GM12891 (cell line): ENCODE measurements around the gene PYGL.

Experiments used
- DNase-seq: peaks from one replicate; pipeline ENCODE4 v3.0.0; 2011; ENCODE audit warnings: low spot score; ENCODE audit not compliant: insufficient read length
- FAIRE-seq: peaks from 2 replicates; lab custom pipeline; 2011; peaks lifted over from hg19 to GRCh38; lab: Jason Lieb, UNC
- PAX5 ChIP-seq: IDR thresholded peaks from 2 replicates; pipeline ENCODE4 v1.6.1; 2011; ENCODE audit warnings: low read length, moderate library complexity, mild to moderate bottlenecking; ENCODE audit not compliant: insufficient read depth, severe bottlenecking
- POLR2A ChIP-seq: IDR thresholded peaks from 2 replicates; pipeline ENCODE4 v1.6.1; 2011; ENCODE audit warnings: low read depth, low read length, control low read depth
- POLR2AphosphoS5 ChIP-seq: IDR thresholded peaks from 2 replicates; pipeline ENCODE4 v1.6.1; 2011; ENCODE audit warnings: low read depth, low read length, control low read depth
- POU2F2 ChIP-seq: IDR thresholded peaks from 2 replicates; pipeline ENCODE4 v1.6.1; 2011; ENCODE audit warnings: low read depth, mild to moderate bottlenecking, control low read depth, low read length, moderate library complexity
- SPI1 ChIP-seq: IDR thresholded peaks from 2 replicates; pipeline ENCODE4 v1.6.1; 2011; ENCODE audit warnings: low read depth, low read length, control low read depth
- TAF1 ChIP-seq: IDR thresholded peaks from 2 replicates; pipeline ENCODE4 v1.6.1; 2011; ENCODE audit warnings: low read depth, low read length, control low read depth

Gene PYGL

DNA sequence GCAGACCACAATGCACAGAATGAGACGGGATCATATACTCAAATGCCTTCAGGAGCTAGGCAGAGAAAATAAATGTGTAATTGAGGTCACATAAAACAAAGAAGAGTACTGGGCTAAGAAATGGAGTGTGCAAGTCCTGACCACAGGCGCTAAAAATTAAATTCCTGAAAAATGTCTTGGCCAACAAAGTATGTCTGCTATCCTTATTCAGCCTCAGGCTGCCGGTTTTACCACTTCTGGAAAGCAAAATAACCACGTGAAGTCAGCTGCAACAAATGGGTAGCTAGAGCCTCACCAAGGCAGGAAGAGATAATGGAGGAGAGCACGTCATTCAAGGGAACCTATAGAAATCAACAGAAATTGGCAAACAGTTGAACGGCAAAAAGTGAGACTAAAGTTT, 3.1 kb downstream of the PYGL start:
- TF ChIP-seq POLR2AphosphoS5 (no peak), POU2F2 (no peak), POLR2A (no peak), PAX5 (no peak), SPI1 (no peak), TAF1 (no peak)
- no peak for DNase-seq
- no peak for FAIRE-seq

DNA sequence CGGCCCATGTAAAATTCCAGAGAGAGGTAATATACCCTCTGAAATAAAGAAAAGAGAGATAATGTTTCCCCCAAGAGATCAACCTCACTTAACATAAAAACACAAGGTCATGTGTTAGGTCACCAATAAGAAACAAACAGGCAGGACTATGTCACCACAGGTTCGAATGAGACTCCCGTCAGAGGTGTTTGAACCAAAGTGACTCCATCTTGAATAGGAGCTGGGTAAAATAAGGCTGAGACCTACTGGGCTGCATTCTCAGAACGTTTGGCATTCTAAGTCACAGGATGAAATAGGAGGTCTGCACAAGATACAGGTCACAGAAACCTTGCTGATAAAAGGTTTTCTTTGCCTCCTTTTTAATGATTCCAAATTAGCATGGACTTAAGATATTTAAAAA, 6.5 kb downstream of the PYGL start:
- TF ChIP-seq POU2F2 (no peak), TAF1 (no peak), POLR2A (no peak), SPI1 (no peak), PAX5 (no peak), POLR2AphosphoS5 (no peak)
- no peak for FAIRE-seq
- no peak for DNase-seq

DNA sequence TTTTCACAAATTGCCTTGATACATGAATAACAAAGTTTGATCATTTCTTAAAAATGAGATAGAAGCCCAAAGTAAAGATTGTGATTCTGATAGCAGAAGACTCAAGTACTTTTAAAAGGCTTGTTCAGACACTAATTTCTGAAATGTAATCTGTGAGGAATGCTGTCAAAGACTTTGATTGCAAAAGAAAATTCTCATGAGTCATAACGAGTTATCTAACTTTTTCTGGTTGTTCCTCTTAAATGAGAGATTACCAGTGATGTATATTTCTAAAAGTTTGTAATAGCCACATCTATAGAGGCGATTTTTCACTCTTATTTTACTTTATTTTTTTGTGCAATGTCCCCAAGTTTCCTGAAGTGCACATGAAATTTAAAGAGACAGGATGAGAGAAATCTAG, 7.0 kb downstream of the PYGL start:
- no peak for TF ChIP-seq POU2F2
- TF ChIP-seq POLR2A, result no peak
- no peak for TF ChIP-seq POLR2AphosphoS5
- TF ChIP-seq PAX5, result no peak
- TF ChIP-seq TAF1, result no peak
- TF ChIP-seq SPI1, result no peak
- no peak for FAIRE-seq
- no peak for DNase-seq

DNA sequence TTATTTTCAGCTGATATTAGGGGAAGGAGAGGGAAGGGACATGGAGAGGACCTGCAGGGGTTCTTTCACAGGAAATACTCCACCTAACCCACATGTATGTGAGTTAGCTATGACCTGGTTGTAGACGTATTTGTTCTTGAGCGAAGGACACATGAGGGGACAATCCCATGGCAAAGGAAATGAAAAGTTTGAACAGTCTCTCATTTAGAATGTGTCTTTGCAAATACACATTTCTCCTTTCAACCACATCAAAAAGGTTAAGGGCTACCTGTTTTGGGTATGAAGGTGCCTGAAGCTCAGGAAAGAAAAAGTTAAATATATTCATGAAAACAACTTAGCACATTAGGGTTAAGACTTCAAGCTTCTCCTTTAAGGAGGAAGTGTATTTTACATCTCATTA, 7.4 kb downstream of the PYGL start:
- TF ChIP-seq TAF1, result no peak
- TF ChIP-seq POU2F2, result no peak
- TF ChIP-seq PAX5, result no peak
- no peak for TF ChIP-seq POLR2AphosphoS5
- no peak for TF ChIP-seq SPI1
- TF ChIP-seq POLR2A, result no peak
- DNase-seq, result no peak
- no peak for FAIRE-seq

DNA sequence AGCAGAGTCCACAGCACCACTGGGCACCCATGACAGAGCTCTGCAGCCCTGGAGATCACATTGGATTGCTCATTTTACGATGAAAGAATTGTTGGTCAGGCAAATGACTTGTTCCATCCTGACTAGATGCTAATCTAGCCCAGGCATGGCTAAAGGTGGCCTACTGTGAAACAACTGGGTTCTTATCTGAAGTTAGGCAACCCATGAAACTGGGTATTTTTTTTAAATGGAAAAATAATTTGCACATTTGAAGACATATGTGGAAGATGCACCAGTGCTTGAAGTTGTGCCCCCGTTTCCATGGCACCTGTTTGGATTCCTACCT, 8.3 kb downstream of the PYGL start:
- TF ChIP-seq POLR2A (no peak), POLR2AphosphoS5 (no peak), SPI1 (no peak), PAX5 (no peak), POU2F2 (no peak), TAF1 (no peak)
- DNase-seq, result no peak
- FAIRE-seq, result no peak

DNA sequence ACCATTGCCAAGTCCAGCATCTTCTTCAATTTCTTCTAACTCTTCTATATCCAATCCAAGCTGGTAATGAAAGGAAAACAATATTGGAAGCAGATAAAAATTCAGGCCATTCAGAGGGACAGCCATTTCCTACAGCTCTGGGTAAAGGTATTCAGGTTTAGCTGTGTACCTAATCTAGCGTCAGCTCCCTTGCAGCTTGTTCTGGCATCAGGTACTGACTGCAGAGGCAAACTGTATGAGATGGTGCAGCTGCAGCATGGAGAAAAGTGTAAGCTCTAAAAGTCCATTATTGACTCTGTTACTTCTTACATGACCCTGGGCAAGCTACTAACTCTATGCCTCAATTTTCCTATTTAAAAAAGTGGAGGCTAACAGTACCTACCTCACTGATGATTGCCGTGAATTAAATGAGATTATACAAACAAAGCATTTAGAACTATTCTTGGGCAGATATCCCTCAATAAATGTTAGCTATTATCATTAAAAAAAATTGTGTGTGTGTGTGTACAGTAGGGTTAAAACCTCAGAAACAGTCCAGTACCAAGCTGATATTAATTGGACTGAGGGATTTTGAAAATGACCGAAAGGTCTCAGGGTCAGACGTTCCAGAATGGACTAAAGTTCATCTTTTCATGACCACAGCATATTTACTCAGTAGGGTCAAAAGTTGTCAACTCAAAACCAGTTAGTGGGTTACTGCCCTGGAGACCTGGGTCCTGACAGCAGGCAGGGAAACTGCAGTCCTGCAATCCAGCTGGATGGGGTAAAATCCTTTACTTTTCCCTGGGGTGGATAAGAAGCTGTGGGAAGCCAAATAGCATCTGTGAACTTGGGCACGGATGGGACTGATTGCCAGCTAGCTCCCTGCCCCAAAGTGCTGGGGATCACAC, 8.9 kb downstream of the PYGL start:
- TF ChIP-seq SPI1 (no peak), PAX5 (no peak), POLR2AphosphoS5 (no peak), TAF1 (no peak), POLR2A (no peak), POU2F2 (no peak)
- FAIRE-seq, result no peak
- no peak for DNase-seq

DNA sequence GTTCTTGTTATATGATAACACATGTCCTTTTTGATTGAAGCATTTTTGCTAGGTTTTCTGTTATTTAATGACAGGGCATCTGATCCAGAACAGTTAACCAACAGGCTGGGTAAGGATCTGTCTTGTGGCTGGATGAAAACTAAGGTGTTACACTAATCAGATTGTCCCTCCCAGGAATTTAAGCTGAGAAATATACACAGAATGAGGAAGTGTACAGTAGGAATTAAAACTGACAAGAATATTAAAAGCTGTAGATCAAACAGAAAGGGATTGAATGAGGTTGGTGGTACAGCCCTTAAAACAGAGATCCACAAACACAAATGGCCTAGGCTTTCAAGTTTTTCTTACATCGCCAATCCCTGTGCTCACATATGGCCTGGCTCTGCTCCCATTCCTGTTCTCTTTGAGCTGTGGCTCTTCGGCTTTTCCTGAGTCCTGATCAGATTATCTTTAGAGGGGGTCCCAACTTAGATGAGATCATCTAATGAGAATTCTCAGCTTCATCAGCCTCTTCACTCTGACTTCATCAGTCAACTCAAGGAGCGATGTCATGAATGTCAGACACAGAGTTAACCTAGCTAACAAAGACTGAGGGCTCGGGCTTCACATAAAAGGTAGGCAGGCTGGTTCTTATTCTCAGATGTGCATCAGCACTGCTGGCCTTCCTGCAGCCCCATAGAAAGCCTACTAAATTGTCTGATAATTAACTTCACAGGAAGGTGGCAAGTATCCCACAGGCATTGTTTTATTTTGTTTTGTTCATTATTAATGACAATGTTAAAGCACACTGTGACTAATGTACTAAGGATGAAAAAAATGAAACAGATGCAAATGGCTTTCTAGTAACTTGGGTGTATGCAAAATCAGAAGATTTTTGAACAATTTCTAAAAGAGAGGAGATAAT, 11.4 kb downstream of the PYGL start:
- no peak for TF ChIP-seq PAX5
- no peak for TF ChIP-seq TAF1
- TF ChIP-seq SPI1, result no peak
- DNase-seq (no peak), FAIRE-seq (no peak)

DNA sequence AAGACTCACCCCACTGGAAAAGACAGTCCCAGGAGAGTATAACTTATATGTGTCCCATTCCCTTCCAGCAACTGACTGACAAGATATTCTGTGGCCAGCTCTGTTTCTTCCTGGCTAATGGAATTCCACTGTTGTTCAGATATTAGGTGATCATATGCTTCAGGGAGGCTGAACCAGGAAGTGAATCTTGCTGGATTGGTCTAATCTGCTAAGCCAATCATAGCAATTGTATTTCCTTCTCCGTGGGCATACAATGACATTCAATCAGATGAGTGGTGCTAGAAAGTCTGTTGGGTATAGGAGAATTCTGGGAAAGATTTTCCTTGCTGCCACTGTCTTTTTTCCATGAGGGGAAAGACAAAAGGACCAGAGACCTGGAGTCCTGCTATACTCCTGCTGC, 12.1 kb downstream of the PYGL start:
- TF ChIP-seq POU2F2 (no peak), POLR2A (no peak), TAF1 (no peak), SPI1 (no peak), PAX5 (no peak), POLR2AphosphoS5 (no peak)
- FAIRE-seq (no peak), DNase-seq (no peak)

DNA sequence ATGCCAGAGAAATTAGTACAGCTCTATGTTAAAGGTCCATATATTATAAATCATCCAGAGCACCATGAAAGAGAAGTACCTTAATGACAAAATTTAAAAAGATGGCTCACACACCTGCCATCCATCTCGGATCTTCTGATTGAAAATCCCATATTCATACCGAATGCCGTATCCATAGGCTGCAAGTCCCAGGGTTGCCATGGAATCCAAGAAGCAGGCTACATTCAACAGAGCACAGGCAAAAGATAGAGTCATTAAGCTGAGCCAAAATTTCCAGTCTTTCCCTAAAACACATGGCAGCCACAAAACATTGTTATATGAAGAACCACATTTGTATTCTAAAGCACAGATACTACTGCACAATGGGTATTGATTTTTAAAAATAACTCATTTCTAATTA, 12.7 kb downstream of the PYGL start:
- TF ChIP-seq PAX5 (no peak), SPI1 (no peak), POLR2A (no peak), POLR2AphosphoS5 (no peak)
- DNase-seq (no peak), FAIRE-seq (no peak)
